CD4-positive, alpha-beta T cell treated with Interleukin-1 beta for 1 hour (primary cell): Measurements from ENCODE around the gene PHEX.

ENCODE experiments used
- DNase-seq, 2 donors: peaks; one replicate each; pipeline ENCODE4 v3.0.0-alpha.2; 2020 to 2022

Gene PHEX

DNA sequence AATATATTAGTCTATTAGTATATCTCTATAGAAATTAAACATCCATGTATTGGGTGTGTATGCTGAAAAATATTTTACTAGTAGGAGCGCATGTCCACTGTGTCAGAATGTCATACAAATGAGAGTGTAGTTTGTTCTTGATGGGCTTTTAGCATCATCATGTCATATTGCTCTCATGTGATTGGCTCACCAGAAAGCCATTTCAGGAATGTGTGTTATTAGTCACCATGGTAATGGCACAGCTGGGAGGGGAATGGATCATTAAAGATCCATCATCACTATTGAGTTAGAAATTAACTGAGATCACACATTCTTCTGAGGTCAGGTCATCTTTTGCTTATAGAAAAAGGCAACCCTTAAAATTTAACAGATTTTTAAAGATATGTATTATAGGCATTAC is 77.3 kb downstream of the PHEX start:
- no peak for DNase-seq

DNA sequence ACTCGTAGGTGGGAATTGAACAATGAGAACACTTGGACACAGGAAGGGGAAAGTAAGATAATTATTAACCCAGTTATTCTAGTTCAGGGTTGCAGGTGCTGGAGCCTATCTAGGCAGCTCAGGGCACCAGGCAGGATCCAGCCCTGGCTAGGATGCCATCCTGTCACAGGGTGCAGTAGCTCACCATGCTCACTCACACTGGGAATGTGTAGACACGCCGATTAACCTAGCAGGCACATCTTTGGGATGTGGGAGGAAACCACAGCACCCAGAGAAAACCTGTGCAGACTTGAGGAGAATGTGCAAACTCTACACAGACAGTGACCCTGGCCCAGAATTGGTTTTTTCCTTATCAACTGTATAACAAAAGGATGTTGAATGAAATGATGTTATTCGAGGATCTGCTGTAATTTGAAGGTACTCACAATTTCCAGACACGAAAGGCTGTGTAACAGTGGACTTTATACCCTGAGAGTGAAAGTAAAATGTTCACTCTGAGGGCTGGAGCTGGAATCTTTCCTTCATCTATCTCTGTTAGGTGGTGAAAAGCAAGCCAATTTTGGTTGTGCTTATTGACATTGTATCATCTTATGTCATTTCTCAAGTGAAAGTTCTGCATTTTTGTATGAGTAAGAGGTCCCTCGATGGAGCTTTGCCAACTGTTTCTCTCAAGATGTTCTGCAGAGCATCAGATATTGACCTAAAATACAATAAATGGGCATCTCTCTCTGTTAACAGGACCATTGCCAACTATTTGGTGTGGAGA is 78.8 kb downstream of the PHEX start:
- no peak for DNase-seq

DNA sequence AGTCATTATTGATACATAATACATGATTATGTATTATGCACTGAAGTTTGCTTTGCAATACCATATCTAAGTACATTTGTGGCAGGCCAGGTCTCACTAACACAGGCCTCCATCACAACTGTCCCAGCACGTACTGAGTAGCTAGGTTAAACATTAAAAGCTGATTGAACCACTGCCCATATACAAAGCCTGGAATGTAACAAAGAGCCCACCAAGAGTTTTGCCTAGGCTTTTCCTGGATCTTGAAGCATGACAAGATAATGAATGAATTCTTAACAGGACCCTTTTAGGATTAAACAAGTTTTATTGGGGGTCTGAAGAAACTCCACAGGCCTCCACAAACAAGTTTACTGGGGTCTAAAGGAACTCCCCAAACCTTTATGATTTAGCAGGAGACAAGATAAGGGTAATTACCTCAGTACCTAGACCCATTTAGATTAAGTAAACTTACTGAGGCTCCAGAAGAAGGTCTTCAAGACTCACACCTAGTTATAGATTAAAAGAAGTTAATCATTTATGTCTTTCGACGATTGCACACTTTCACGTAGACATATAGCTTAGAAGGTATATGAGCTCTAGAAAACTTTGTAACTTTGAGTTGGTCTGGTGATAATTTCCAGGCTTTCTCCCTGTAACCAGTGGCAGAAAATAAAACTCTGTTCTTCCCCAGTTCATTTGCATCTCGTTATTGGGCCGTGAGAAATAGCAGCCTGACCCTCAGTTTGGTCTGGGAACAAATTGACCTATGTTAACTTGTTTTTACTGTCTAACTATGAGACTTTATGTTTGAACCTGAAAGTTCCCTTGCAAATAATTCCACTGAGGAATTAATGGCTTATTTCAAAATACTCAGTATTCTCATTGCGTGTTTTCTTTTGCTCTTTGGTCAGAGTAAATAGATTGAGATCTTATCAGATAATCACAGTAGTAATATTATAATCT is 84.8 kb downstream of the PHEX start:
- DNase-seq = no peak

DNA sequence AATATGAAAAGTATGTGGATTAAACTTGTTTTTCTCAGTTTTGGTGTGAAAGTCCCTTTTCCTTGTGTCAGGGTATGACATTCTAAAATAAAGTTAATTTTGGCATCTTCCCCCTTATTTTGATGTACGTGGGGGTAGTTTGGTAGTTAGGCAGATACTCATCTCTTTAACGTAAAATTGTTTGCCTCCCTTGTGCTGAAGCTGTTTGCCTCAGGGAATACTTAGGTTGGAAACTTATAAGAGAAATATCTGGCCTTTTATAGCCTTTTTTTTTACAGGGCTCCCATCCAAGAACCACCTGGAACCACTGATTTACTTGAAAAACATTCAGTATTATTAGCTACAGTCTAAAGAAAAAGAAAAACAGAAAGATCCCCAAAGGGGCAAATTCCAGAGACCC is 85.5 kb downstream of the PHEX start:
- DNase-seq = no peak

DNA sequence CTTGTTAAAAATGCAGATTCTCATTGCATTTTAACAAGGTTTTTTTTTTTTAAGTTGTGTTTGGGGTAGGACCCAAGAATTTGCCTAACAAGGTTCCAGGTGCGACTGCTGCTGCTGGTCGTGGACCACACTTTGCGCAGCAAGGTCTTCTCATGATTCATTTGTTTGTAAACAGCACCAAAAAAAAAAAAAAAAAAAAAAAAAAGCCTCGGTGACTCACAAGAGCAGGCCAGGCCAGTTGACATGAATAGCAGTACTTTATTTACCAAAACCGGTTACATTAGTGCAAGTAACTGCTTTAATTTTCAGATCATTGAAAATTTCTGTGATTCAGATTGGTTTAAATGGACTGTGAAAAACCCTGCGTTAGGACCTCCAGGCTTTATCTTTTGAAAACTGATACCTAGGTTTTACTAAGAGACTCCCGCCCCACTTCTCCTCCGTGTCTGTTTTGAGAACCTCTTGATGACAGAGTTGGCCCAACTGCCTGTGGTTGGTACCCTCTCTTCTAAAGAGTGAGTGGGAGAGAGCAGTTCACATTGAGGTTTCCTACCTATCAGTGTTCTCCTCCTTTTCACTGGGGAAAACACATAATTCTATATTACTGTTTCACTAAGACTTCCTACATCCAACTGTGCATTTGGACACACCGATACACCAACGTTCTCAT is 86.2 kb downstream of the PHEX start:
- DNase-seq = no peak

DNA sequence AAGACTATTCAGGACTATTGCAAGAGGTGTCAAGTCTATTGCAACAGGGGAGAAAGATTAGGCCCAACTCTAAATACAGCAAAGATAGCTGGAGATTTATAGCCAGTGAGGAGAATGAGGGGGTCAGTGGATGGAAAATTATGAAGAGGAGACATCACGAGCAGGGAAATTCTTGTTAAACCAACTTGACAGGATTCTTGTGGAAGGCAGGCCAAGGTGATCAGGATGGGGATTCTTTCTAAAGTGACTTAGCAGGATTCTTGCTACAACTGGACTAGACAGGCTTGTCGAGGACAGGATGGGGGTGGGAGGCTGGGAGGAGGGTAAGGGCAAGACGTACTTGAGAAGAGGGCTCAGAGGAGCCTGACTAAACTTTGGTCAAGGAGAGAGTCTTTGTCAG is 89.0 kb downstream of the PHEX start:
- DNase-seq = no peak

DNA sequence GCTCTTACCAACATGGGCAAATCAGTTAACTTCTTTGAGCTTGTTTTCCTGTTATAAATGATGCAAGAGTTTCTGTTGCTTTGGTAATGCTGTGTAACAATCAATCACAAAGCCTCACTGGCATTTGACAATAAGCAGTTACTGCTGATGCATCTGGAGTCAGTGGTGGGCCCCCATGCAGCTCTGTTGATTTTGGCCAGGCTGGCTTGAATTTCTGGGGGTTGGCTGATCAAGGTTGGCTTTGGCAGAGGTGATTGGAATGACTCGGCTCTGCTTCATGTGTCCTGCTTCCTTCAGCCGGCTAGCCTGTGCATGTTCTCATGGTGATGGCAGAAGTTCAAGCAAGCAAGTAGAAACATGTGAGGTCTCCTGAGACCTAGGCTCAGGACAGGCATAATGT is 90.4 kb downstream of the PHEX start:
- no peak for DNase-seq

DNA sequence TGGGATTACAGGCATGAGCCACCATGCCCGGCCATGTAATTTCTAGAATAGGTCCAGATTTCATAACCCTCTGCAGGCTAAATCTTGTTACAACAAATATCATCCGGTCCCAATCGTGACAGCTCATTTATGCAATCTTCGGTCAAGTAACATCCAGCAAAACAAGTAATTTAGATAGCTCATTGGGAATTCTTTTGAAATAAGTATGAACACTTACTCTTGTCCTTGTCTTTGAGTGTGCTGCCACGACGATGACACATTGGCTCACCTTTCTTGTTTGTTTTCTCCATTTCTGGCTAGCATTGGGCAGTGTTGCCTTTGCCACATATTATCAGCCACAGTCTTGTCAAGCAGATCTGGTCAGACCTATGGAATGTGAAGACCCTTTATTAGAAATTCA is 92.0 kb downstream of the PHEX start:
- DNase-seq = no peak

DNA sequence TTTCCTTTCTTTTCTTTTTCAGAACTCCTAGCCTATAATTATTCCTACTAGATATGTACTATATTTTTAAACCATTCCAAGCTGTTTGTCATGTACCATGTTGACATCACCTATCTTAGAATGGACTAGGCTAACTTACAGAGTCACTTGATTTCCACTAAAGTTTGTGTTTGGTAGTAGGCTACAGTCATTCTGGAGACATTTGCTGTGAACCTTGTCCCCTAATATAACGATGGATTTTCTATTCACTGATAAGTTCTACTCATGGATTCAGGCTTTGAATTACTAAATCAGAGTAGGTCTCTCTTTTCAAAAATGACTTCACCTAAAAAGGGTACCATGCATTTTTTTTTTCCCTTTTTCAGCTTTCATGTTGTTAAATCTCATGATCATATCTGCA is 93.4 kb downstream of the PHEX start:
- DNase-seq = no peak

DNA sequence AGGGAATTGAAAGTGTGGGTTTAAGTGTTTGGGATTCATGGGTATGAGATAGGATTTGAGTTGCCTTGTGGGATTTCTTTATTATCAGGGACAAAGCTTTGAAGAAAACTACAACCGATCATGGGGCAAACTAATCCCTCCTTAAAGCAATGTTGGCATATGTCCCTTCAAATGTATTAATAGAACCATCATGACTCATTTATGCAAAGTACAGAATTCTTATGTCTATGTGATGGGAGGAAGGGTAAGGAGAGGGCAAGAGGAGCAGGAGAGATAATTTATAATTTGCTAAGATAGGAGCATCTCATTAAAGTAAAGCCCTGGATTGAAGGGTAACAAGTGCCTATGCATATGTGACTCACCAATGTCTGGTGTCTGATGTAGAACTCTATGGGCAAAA is 94.2 kb downstream of the PHEX start:
- DNase-seq = no peak

DNA sequence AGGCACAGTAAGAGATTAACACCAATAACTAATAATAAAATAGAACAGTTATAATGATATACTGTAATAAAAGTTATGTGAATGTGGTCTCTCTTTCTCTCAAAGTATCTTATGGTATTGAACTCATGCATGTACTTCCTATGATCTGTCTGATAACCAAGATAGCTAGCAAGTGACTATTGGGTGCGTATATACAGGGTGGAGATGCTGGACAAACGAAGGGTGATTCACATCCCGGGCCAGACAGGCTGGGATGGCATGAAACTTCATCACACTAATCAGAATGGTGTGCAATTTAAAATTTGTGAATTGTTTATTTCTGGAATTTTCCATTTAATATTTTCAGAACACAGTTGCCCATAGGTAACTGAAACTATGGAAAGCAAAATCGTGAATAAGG is 96.8 kb downstream of the PHEX start:
- no peak for DNase-seq

DNA sequence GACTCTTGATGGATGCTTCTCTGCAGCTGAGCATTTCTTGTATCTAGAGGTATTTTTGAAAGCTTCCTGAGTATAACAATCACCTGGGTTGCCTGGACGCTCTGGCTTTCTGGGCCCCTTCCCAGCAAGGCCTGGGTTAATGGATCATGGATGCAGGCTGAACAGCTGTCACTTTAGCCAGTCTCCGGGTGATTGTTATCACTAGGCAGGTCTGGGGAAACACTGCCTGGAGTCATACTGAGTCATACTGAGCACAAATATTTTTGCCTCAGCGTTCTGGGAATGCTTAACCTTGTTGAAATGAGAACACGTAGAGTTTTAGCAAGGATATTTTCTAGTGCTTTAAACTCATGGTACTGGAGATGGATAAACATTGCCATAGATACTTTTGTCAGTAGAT is 102.6 kb downstream of the PHEX start:
- no peak for DNase-seq

DNA sequence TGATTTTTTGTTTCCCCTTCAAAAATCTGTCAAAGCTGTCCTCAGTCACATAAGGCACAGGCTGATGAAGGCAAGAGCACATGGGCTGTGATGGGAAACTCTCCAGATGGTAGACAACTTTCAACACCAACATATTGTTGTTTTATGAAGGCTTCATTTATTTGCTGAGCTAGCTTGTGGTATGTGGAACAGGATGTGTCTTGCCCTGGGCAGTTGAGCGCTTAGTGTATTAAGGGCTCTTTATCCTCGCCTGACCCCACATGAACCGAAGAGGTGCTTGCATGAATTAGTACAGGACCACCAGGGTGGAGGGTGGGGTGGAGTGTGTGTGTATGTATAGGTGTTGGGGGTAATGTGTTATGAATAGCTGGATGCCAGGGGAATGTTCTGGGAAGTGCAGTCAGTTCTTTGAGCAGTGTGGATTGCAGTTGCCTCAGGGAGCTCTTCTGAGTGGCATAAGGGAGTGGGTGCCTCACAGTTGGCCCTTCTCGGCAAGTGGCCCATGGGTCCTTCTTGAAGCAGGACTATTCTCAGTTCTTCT is 103.1 kb downstream of the PHEX start:
- no peak for DNase-seq

DNA sequence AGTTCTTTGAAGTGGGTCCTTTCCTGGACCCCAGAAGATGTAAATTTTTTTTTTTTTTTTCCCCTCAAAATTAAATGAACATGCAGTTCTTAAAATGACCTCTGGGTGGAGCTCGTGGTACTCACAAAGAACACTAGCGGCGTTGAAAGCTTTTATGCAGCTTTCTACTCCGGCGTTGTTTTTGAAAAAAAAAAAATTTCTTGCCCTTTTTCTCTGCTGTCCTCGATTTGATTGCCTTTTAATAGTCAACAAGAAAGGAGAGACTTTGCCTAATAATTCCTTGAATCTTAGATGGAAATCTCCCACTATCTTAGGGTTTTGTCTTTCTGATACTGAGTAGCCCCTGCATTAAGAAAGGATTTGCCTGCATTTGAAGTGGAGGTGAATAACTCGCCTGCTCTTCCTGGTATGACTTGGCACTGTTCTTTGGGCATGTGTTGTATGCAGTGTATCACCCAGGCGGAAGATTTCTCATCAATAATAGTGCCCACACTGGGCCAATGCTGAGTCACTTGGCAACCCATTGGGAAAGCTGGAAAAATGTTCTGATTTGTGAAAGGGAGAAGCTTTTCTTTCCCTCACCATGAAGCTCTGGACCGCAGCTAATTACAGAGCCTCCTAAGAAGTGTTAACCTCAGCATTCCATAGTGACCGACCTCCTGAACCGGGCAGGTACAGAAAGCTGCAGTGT is 104.0 kb downstream of the PHEX start:
- peak in 1 of 2 donors; percentile 42 for DNase-seq

DNA sequence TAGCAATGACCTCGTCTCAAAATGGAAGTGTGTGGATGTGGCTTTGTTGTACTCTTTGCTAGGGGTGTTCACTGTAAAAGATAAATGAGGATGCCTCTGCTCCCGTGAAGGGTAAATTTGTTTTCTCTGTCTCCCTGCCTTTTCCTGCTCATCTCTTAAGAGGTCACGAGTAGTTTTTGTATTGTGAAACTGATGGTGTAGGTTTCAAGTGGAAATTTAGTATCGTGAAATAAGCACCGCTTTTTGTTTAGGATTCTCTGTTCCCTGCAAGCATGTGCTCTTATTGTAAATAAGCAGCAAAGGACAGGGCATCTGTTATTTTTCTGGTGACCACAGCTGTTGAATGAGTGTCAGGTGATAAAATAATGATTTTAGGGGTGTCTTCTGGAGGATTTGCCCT is 104.6 kb downstream of the PHEX start:
- DNase-seq = no peak

DNA sequence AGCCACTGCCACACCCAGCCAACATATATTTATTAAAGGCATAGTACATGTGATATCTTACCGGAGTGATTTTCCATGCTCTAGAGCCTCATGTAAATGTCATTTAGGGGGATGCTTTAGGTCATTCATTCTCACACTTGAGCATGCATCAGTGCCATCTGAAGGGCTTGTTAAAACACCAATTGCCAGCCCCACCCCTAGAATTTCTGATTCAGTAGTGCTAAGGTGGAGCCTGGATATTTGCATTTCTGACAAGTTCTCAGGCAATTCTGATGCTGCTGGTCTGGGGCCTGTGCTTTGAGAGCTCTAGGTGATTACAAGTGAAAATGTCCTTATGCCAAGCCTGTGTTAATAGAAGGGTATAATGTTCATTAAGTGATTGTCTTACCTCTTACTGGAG is 107.7 kb downstream of the PHEX start:
- DNase-seq = no peak

DNA sequence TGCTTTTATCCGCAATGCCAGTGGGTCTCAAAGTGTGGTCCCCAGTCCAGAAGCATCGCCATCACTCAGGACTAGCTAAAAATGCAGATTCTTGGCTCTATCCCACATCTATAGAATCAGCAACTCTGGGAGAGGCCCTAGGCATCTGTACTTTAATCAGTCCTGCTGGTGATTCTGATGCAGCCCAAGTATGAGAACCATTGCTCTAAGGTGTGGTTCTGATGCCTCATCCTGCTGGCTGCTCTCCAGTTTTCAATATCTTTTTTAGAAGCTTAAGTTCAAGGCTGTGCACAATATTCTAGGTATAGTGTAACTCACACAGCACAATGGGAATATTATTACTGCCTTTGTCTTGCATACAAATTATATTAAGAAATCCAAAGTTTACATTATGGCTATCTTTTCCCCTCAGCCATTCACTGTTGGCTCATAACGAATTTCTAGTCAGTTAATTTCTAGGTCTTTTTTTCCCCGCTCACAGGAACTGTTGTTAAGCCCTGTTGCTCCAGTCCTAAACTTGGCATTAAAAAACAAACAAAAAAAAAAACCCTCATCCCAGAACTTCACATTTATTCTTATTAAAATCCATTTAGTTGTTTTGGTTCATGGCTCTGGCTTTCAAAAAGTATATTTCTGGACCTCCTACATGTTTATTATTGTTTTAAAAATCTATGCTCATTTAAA is 109.1 kb downstream of the PHEX start:
- DNase-seq = no peak

DNA sequence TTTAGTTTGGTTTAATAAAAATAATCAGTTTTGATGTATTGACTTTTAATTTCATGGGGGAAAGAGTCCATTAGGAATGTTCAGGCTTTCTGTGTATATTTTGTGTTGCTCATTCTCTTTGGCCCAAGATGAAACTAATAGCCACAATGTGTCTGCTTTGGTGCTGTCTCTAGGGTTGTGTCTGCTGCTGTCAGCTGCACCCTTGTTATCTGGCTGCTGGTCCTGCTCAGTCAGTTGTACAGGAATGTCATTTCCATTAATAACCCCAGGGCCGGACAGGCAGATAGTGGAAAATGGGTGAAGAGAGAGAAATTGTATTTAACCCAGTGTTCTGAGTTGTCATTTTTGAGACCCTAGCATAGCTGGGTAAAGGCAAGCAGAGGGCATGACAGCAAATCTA is 115.1 kb downstream of the PHEX start:
- DNase-seq = no peak

DNA sequence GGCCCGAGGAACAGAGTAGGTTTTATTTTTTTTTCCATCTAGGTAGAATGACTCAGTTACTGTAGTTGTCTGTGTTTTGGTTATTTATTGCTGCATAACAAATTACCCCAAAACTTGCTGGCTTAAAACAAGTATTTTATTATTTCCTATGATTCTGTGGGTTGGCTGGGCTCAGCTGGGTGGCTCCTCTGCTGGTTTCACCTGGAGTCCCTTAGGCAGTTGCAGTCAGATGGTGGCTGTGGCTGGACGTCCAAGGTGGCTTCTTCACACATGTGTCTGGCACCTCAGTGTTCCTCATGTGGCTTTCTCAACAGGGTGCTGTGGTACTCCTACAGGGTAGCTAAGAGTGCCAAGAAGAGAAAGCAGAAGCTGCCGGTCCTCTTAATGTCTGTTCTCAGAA is 115.8 kb downstream of the PHEX start:
- no peak for DNase-seq

DNA sequence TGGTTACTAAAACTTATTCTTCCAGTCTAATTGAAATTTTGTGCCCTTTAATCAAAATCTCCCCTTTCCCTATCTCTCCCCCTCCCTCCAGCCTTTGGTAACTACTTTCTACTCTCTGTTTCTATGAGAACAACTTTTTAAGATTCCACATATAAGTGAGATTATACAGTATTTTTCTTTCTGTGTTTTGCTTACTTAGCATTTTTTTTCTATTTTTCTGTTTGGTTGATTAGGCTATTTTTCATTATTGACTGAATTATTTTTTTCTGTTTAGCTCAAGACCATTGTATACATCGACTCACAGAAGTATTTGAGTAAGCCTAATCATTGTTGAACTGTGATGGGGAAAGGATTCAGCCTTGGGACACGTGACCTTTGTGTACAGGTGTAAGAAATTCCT is 116.4 kb downstream of the PHEX start:
- no peak for DNase-seq

DNA sequence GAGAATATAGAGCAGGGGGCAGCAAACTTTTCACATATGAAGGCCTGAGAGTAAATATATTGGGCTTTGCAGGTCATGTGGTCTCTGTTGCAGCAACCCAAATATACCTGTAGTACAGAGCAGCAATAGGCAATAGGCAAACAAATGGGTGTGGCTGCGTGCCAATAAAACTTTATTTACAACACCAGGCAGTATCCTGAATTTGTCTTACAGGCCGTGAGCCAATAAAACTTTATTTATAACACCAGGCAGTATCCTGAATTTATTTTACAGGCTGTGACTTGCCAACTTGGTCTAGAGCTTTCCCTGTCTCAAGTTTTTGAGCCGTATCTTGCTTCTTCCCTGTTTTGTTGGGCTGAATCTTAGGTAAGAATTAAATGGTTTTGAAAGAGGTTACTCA is 118.2 kb downstream of the PHEX start:
- DNase-seq = no peak

DNA sequence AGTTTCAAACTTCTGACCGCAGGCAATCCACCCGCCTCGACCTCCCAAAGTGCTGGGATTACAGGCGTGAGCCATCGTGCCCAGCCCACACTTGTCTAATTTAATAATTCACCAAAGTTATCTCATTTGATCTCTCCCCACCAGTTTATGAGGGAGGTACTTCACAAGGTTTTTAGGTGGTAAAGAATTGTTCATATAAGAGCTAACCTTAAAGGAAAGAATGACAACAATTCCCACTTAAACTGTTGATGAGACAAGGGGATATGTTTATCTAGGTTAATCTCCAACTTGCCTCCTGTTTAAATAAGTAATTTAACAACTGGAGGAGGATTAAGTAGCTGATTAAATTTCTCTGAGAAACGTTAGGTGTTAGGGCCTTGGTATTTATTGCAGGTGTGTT is 123.0 kb downstream of the PHEX start:
- DNase-seq = no peak
